ENCODE results near the gene FCRL4.

Gene FCRL4

GRCh38 chr1:157597959-157598667, at the start of gene FCRL4:
FCRL4 (minus strand) TSS chr1:157598085; CDS start chr1:157597944, 141 bp downstream.
- no peak for DNase-seq

- no peak for DNase-seq
Measured at GRCh38 chr1:157646144-157646543, 48.3 kb upstream of the FCRL4 start.

GRCh38 chr1:157641177-157641576, 43.3 kb upstream of the FCRL4 start:
- DNase-seq = no peak

GRCh38 chr1:157639800-157640199, 41.9 kb upstream of the FCRL4 start:
- DNase-seq = no peak

DNA sequence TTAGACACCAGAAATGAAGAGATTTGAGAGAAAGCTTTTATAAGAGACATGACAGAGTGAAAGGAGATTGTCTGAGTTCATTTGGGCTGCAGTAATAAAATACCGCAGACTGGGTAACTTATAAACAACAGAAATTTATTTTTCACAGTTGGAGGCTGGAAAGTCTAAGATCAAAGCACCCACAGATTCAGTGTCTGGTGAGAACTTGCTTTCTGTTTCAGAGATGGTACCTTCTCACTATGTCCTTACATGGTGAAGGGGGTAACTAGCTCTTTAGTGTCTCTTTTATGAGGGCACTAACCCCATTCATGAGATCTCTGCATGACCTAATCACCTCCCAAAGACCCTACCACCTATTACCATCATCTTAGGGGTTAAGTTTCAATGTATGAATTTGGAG, 30.9 kb upstream of the FCRL4 start:
- no peak for DNase-seq

DNA sequence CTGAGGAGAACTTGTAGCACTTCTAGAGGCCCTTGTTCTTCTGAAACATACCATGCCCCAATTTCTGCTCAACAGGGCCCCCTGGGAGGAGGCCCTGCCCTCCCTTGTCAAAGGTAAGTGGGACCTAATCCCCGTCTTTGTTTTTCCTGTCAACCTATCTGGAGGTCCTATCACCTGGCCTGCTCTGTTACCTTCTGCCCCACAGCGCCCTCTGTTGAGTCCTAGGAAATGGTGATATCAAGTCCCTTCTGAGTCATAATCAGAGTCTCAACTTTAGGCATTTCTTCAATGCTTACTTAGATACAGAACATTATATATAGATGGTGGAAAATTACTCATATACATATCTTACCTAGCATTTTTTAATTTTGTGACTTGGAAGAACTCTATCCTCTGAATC, 28.2 kb upstream of the FCRL4 start:
- no peak for DNase-seq

GRCh38 chr1:157624471-157624870, 26.6 kb upstream of the FCRL4 start:
- DNase-seq = no peak

DNA sequence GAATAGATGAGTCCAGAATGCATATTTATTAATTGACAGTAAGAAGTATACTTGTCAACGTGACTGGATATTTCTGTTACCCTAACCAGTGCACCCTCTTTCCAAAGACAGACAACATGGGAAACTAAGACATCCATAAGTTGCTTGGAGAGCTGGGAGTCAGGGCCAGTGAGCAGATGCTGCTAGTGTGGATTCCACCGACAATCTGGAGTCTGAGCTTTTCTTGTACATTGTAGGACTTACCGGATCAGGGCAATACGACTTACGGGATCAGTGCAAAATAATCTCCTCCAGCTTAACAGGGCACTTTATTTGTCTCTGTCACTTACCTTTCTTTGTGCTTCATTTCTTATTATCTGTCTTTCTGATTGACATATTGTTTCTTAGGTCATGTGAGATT, 24.6 kb upstream of the FCRL4 start:
- DNase-seq = no peak

DNA sequence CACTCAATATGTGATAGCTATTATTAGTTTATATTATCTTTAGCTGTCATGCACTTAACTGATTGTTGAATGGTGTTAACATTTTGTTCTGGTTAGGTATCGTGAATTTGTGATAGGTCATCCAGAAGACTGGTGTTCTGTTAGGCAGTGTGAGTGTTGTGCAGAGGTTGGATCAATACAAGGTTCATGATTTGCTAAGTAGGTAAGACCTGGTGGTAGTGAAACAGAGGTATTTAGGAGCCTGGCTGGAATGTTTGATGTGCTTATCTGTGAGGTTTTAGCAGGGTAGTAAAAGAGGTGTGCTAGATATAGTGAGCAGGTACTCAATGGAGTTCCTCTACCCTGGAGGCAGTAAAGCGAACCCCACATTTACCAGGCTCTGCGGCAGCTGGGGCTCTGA, 20.3 kb upstream of the FCRL4 start:
- DNase-seq = no peak

DNA sequence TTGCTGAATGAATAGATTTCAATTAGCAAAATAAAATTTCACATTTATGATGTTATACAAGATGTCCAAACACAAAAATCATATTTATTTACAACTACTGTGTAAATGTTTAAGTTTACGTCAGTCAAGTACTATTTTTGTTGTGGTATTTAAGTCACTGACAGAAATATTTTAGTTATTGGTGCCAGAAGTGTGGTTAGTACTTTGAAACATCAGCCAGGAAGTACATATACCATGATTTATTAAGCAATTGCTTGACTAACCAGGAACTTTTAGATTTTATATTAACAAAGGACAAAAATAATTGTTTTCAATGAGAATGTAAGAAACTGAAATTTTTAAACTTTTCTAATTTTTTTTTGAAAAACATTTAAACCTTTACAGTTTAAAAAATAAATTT, 2.4 kb upstream of the FCRL4 start:
- DNase-seq = no peak

DNA sequence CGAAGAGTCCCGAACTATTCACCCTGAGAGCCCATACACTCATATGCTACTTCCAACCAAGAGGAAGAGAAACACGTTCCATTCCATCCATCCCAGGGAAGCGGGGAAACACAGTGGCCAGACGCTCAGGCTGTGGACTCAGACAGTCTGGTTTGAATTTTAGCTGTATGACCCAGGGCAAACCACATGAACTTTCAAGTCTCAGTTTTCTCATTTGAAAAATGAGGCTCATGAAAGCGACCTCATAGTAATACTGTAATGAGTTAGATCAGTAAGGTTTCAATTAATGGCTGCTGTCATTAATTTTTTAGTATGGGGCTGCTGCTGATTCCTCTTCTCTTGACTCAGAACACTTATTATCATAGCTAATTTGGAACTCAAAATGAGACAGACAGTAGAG, 1.5 kb downstream of the FCRL4 start:
- no peak for DNase-seq

GRCh38 chr1:157595356-157595755, 2.5 kb downstream of the FCRL4 start:
- no peak for DNase-seq

GRCh38 chr1:157585984-157586383, 11.9 kb downstream of the FCRL4 start:
- no peak for DNase-seq

GRCh38 chr1:157584503-157584902, 13.4 kb downstream of the FCRL4 start:
- DNase-seq = no peak

DNA sequence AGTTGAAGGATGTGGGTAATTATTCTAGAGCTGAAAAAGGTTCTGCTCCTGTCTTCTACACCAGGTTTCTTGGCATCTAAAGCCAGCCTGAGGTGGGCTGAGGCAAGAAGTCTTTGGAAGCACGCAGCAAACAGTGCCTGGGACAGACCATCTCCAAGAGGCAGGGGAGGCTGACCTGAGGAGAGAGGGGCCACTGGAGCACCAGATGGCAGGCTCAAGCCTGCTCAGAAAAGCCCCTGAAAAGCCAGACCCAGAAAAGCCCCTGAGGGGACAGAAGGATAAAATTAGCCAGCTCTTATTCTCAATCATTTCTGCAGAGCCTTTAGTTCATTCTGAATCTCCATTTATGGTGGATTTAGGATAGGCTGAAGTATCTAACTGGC, 17.1 kb downstream of the FCRL4 start:
- no peak for DNase-seq

DNA sequence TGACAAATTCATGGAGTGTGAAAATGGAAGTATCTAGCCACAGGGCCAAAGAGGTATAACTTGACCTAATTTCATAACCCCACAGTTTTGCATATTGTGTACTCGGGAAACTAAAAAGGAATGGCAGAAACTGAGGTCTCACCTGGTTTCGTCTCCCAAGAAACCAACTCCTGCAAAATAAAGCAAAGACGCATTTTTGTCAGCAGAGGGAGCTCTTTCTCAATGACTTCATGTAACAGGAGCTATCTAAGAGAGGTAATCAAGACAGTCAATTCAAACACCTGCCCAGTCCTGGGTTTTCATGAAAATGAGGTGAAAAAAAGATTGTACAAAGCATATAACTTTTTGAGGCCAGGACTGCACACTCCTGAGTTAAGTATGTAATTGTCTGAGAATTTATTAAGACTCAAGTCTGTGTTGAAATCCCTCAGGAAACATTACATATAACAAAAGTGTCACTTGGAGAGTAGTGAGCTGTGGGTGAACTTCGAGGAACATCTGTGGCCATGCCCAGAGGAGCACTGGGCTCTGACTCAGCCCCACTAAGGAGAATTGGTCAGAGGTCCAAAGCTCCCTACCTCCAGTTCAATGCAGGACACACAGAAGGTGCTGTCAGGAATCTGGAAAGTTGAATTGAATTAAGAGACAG, 17.6 kb downstream of the FCRL4 start:
- DNase-seq = no peak

- no peak for DNase-seq
Measured at GRCh38 chr1:157577420-157577819, 20.5 kb downstream of the FCRL4 start.

DNA sequence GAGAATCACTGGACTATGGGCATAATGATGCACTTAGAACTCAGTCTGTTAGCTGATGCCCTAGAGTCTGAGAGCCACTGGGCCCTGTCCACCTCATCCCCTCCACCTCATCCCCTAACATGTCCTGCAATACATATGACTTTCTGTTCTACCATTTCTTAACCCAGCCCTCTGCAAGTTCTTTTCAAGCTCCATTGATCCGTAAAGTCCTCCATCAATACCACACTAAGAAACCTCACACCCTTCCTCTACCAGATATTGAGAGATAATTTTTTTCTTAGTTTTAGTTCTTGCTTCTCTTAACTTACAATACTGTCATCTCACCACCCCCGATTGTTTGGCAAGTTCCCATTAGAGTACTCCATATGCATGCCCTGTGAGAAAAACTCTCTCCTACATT, 22.1 kb downstream of the FCRL4 start:
- no peak for DNase-seq

- DNase-seq = no peak
Measured at GRCh38 chr1:157574836-157575235, 23.0 kb downstream of the FCRL4 start.

DNA sequence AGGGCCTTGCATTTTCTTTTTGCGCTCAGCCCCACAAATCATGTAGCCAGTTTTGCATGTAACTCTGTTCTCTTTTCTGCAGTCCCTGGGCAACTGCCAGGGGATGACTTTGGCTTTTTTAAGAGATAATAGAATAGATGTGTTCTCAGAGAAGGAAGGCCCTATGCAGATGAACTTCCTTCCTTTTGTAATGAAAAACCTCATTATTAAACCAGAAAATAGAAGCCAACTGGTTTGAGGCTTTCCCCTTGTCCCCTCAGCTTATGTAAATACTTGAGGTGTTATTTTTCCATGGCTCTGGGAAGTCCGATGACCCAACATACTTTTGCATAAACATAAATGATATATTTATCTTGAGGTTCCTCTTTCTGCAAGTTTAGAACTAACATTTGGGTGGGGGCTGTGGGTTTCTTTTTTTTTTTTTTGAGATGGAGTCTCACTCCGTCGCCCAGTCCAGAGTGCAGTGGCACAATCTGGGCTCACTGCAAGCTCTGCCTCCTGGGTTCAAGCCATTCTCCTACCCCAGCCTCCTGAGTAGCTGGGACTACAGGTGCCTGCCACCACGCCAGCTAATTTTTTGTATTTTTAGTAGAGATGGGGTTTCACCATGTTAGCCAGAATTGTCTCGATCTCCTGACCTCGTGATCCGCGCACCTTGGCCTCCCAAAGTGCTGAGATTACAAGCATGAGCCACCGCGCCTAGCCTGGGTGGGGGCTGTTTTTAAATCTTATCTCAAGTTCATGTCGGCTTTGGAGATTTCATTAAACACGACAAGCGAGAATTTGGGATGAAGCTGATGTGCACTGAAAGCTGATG, 31.2 kb downstream of the FCRL4 start:
- DNase-seq = no peak

DNA sequence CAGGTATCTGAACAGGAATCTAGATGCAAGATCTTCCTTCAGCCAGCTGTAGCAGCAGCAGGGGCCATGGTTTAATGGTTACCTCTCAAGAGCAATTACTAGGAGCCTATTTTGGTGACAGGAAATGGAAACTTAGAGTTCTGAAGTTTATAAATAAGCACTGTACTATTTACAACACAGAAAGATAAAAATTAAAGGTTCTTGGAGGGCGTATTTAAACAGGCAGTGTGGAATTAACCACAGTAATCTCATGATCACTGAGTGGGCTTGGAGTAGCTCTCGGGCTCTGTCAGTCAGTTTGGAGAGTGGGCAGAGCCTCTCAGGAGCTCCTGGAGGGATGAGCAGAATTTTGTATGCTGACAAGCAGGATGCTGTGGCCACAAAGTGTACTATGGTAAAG, 35.4 kb downstream of the FCRL4 start:
- no peak for DNase-seq

GRCh38 chr1:157558119-157558518, 39.8 kb downstream of the FCRL4 start:
- no peak for DNase-seq

- no peak for DNase-seq
Measured at GRCh38 chr1:157551694-157552693, 45.9 kb downstream of the FCRL4 start, which contains the start of gene FCRL5. FCRL5 (minus strand) TSS chr1:157552515; CDS start chr1:157552362, 153 bp downstream.

Measured in GOT3 (cell line).